Activated CD4-positive, alpha-beta T cell treated with anti-CD3 and anti-CD28 coated beads, Interleukin-2, amount 50 U/mL, for 24 hours (primary cell): Measurements from ENCODE around the gene EEF2K.
"Not testable (repeated sequence)": the region's sequence is repeated elsewhere in the genome, so short reads cannot be mapped to it uniquely, and the experiment has no call there.

Source experiments
- DNase-seq, 2 donors: peaks; one replicate each; pipeline ENCODE4 v3.0.0-alpha.2; 2020; ENCODE audit warnings: low read depth in 1 of 2, low spot score in 1 of 2

The EEF2K gene

GRCh38 chr16:22291860-22292318 lies 85.8 kb downstream of the EEF2K start:
- DNase-seq, result no peak

- no peak for DNase-seq
Measured at GRCh38 chr16:22292320-22292719, 86.2 kb downstream of the EEF2K start.

GRCh38 chr16:22293137-22294106 lies 87.3 kb downstream of the EEF2K start:
- no peak for DNase-seq

GRCh38 chr16:22296225-22297113 lies 90.4 kb downstream of the EEF2K start:
- DNase-seq, result peak in 1 of 2 donors; percentile 13

- peak; percentile 99 to 100 for DNase-seq
Measured at GRCh38 chr16:22297114-22297870, 91.2 kb downstream of the EEF2K start, which contains the start of gene POLR3E. Gene POLR3E, plus strand, starts transcription at chr16:22297409. Its CDS starts 5,560 bp downstream, at chr16:22302969.

- DNase-seq, result peak; percentile 47 to 75
Measured at GRCh38 chr16:22297871-22298733, 92.0 kb downstream of the EEF2K start.

- DNase-seq, result no peak
Measured at GRCh38 chr16:22299036-22299435, 93.0 kb downstream of the EEF2K start.

- peak in 1 of 2 donors; percentile 13 for DNase-seq
Measured at GRCh38 chr16:22300427-22301071, 94.5 kb downstream of the EEF2K start.

GRCh38 chr16:22301423-22301822 lies 95.3 kb downstream of the EEF2K start:
- not testable (repeated sequence) for DNase-seq

- no peak for DNase-seq
Measured at GRCh38 chr16:22302776-22303363, 96.8 kb downstream of the EEF2K start.

GRCh38 chr16:22304411-22304810 lies 98.3 kb downstream of the EEF2K start:
- no peak for DNase-seq

- no peak for DNase-seq
Measured at GRCh38 chr16:22306788-22307187, 100.7 kb downstream of the EEF2K start.

GRCh38 chr16:22307838-22308237 lies 101.8 kb downstream of the EEF2K start:
- no peak for DNase-seq

GRCh38 chr16:22308824-22309520 lies 102.9 kb downstream of the EEF2K start:
- DNase-seq, result no peak

- DNase-seq, result no peak
Measured at GRCh38 chr16:22311520-22311919, 105.4 kb downstream of the EEF2K start.

- DNase-seq, result no peak
Measured at GRCh38 chr16:22312897-22313781, 107.1 kb downstream of the EEF2K start.

GRCh38 chr16:22313876-22314470 lies 107.9 kb downstream of the EEF2K start:
- DNase-seq, result no peak
